GM18951 (cell line): ENCODE data around the gene RDH12.

Experiments used
- POLR2A ChIP-seq: IDR thresholded peaks from 4 replicates; pipeline ENCODE4 v1.6.1; 2011; ENCODE audit warnings: mild to moderate bottlenecking; ENCODE audit not compliant: insufficient read length, insufficient read depth; ENCODE audit errors: extremely low read depth
- in situ Hi-C: fragments of 300-500 bp; cut with MboI; formaldehyde crosslinking; loops from one replicate; pipeline ENCODE4 v1.12.0; 2022; ENCODE audit warnings: low sequenced_read_pairs, mixed read lengths, inconsistent platforms; ENCODE audit not compliant: unreplicated experiment

The RDH12 gene

DNA sequence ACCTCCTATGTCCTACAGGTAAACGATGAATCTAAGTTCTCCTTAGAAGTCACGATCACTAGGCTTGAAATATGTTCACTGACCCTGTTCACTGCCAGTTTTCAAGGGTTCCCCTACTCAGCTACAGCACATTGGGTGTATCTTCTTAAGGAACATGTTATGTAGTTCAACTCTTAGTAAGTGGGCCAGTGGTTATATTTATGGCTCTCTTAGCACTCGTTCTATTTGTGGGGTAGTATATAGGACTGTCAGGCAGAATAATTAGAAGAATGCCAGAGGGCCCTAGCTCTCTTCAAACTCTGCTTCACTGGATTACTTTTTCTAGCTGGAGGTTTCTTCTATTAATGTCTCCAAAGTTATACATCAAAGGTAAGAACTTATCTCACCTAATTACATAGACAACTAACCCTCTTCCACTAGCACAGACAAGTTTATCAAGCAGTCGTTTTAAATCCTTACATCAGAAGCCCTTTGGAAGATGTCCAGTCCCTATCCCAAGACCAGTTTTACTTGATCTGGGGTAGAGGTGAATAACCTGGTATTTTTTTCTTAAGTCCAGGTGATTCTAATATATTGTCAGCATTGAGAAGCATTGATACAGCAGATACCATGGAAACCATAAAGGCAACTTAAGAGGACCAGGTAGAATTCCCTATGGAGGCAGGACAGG is 75.1 kb downstream of the RDH12 start:
- in situ Hi-C loops, result no loop called here
- TF ChIP-seq POLR2A, result no peak

DNA sequence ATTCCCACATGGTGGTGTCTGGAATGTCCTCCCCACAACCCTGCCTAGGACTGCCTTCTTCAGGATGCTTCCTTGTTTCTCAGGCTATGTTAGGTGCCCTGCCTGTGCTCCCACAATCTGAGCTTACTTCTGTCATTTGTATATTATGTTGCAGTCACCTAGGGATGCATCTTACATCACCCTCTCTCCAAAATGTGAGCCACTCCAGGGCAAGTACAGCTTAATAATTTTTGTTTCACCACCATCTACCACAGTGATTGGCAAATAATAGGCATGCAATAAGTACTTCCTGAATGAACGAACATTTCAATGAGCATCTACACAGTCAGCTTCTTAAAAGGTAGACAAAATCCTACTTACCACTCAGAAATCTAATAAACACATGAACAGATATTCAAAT is 77.1 kb downstream of the RDH12 start:
- in situ Hi-C loops, result no loop called here
- no peak for TF ChIP-seq POLR2A

DNA sequence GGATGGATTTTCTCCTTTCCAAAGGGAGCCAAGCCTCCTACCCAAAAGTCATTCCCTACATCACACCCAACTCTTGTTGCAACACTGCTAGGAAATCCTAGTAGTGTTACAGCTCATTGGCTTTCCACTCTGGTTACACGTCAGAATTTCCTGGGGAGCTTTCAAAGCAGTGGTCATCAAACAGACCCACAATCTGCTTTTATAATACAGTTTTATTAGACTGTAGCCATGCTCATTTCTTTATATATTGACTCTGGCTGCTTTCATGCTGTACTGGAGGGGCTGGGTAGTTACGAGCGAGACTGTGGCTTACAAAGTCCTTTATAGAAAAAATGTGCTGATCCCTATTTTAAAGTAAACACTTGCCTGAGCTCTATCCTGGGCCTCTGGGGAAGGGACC is 80.4 kb downstream of the RDH12 start:
- TF ChIP-seq POLR2A, result no peak
- in situ Hi-C loops, result no loop called here
